ENCODE results near the gene NRG3. TPM values are rescaled to one million over a fixed set of nuclear protein-coding genes. Genes with fewer than 3 reads are reported as not detected.

NRG3 gene
- total and polyA plus RNA-seq, 11 donors: 0.11 to 0.41 (median 0.27) TPM; not detected in 7

DNA sequence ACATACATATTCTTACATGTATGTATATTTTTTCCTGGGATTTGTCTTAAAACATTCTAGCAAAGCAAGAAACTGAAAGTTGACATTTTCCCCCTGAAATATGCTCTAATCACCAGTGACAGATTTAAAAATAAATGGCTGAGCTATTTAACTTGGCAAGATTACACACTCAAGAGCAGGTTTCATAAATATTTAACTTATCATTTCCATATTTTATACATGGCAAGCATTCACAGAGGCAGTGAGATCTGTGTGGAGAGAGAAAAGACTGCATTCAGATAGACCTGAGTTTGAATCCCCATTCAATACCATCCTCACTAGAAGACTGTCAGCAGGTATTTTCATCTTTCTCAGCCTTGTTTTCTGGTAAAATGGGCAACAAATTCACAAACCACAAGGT, 1043.0 kb downstream of the NRG3 start:
- no peak for DNase-seq
- no peak overlapping the region for H3K27ac ChIP-seq
- H3K4me3 ChIP-seq: no peak overlapping the region
- peaks cover 0 to 22% (median 0%) of the 10 kb centered on the region in 12 donors for H3K9me3 ChIP-seq
- no peak for ATAC-seq
- TF ChIP-seq, protein P1, sequence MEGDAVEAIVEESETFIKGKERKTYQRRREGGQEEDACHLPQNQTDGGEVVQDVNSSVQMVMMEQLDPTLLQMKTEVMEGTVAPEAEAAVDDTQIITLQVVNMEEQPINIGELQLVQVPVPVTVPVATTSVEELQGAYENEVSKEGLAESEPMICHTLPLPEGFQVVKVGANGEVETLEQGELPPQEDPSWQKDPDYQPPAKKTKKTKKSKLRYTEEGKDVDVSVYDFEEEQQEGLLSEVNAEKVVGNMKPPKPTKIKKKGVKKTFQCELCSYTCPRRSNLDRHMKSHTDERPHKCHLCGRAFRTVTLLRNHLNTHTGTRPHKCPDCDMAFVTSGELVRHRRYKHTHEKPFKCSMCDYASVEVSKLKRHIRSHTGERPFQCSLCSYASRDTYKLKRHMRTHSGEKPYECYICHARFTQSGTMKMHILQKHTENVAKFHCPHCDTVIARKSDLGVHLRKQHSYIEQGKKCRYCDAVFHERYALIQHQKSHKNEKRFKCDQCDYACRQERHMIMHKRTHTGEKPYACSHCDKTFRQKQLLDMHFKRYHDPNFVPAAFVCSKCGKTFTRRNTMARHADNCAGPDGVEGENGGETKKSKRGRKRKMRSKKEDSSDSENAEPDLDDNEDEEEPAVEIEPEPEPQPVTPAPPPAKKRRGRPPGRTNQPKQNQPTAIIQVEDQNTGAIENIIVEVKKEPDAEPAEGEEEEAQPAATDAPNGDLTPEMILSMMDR (IDR thresholded peaks at IDR 0.05): no peak
- no peak for TF ChIP-seq POLR2A (IDR thresholded peaks at IDR 0.05)
- no peaks in the 10 kb centered on the region for H3K36me3 ChIP-seq
- no peaks in the 10 kb centered on the region for H3K4me1 ChIP-seq
- intact Hi-C loops (cut with DNase I): no loop called here
- H3K27me3 ChIP-seq: no peaks in the 10 kb centered on the region

DNA sequence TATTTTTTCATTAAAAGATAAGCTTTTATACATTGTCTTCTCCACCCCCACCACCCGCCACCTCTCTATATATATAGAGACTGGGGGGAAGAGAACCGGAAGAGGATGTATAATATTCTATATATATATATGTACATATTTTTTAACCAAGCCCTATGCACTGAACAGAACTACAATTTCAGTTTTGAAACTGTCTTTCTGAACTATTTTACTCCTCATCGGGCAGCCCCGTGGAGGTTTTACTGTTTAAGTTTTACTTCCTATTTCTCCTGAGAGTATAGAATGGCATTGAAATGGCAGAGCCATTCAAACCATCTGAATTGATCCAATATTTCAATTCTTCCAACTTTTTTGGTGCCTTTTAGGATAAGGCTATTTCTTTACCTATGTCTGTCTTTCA, 1047.1 kb downstream of the NRG3 start:
- 88 to 92% (median 89%) methylated on average over 4 of the region's 4 CpGs for WGBS, 4 donors
- intact Hi-C loops (cut with DNase I): no loop called here
- H3K9me3 ChIP-seq: peaks cover 0 to 11% (median 0%) of the 10 kb centered on the region in 12 donors
- H3K27me3 ChIP-seq: no peaks in the 10 kb centered on the region
- no peak for TF ChIP-seq POLR2A (IDR thresholded peaks at IDR 0.05)
- TF ChIP-seq, protein P1 (IDR thresholded peaks at IDR 0.05): no peak
- H3K4me1 ChIP-seq: no peaks in the 10 kb centered on the region
- no peaks in the 10 kb centered on the region for H3K36me3 ChIP-seq
- no peak for DNase-seq
- ATAC-seq: no peak
- no peak overlapping the region for H3K27ac ChIP-seq
- no peak overlapping the region for H3K4me3 ChIP-seq

DNA sequence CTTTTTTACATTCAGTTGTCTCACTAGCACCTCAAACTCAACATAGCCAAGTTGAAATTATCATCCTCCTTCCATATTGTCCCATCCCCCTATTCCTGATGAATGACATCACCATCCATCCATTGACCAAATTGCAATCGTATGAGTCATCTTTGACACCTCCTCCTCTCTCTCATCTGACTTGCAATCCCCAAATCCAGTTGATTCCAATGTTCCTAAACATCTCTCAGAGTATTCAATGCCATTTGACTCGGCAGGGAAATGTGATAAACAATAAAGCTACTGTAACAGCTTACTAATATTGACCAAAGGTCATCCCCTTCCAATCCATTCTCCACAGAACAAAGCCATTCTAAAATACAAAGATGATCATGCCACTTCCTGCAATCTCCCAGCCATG, 1047.8 kb downstream of the NRG3 start:
- Histone ChIP-seq H3K9me3 (peaks cover 0 to 11% (median 0%) of the 10 kb centered on the region in 12 donors), H3K27me3 (no peaks in the 10 kb centered on the region), H3K4me3 (no peak overlapping the region), H3K36me3 (no peaks in the 10 kb centered on the region), H3K4me1 (no peaks in the 10 kb centered on the region), H3K27ac (no peak overlapping the region)
- intact Hi-C loops (cut with DNase I): no loop called here
- no peak for TF ChIP-seq POLR2A (IDR thresholded peaks at IDR 0.05)
- TF ChIP-seq, protein P1 (IDR thresholded peaks at IDR 0.05): no peak
- DNase-seq: no peak
- WGBS, 4 donors: 72 to 86% (median 76%) methylated on average over 2 of the region's 2 CpGs
- ATAC-seq: no peak

DNA sequence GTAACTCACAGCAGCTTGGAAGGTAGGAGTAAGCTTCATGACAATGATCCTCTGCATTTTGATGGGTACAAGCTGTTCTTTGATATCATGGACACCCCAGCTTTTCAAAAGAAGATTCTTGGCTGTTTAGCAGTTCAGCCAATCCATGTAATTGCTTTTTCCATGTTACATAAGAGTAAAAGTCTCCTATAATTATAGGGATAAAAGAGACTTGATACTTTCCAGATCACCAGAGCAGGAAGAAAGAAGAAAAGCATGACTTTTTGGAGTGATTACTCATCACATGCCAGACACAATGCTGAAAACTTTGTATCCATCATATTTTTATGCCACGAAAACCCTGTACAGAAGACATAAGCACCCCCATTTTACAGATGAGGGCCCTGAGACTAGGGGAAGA, 1049.7 kb downstream of the NRG3 start:
- intact Hi-C loops (cut with DNase I): no loop called here
- no peaks in the 10 kb centered on the region for H3K27me3 ChIP-seq
- H3K9me3 ChIP-seq: peaks cover 0 to 10% (median 0%) of the 10 kb centered on the region in 12 donors
- H3K4me1 ChIP-seq: no peaks in the 10 kb centered on the region
- H3K27ac ChIP-seq: no peak overlapping the region
- ATAC-seq (no peak), DNase-seq (no peak)
- 84 to 91% (median 87%) methylated on average over 1 of the region's 1 CpG for WGBS, 4 donors
- no peak overlapping the region for H3K4me3 ChIP-seq
- H3K36me3 ChIP-seq: no peaks in the 10 kb centered on the region
- no peak for TF ChIP-seq POLR2A (IDR thresholded peaks at IDR 0.05)
- TF ChIP-seq, protein P1 (IDR thresholded peaks at IDR 0.05): no peak
